MM.1S (cell line): ENCODE data around the gene TAF1D.
A peak's percentile ranks its signal among the peaks of the same experiment; 100 is the strongest.

Experiments
- DNase-seq: peaks from one replicate; pipeline ENCODE4 v3.0.0-alpha.2; 2015
- H2AFZ ChIP-seq: fragments of 300-600 bp; sonication (generic); 2 replicates; pipeline ENCODE4 v1.6.0; 2016; ENCODE audit warnings: antibody characterized with exemption, low read length
- H3F3A ChIP-seq: fragments of 300-600 bp; sonication (generic); 2 replicates; pipeline ENCODE4 v1.6.1; 2016; ENCODE audit warnings: mild to moderate bottlenecking, antibody characterized with exemption, low read length, moderate library complexity, mixed read lengths; ENCODE audit not compliant: insufficient read depth
- H3K27ac ChIP-seq: fragments of 300-600 bp; sonication (generic); 2 replicates; pipeline ENCODE4 v1.5.1; 2016; ENCODE audit warnings: mild to moderate bottlenecking, low read length
- H3K27me3 ChIP-seq: fragments of 300-600 bp; sonication (generic); replicated peaks from 2 replicates; pipeline ENCODE4 v1.6.0; 2016; ENCODE audit warnings: low read length; ENCODE audit not compliant: insufficient read depth
- H3K36me3 ChIP-seq: fragments of 300-600 bp; sonication (generic); replicated peaks from 2 replicates; pipeline ENCODE4 v1.6.1; 2016; ENCODE audit warnings: mild to moderate bottlenecking, low read length, mixed read lengths; ENCODE audit not compliant: insufficient read depth
- H3K4me1 ChIP-seq: fragments of 300-600 bp; sonication (generic); 2 replicates; pipeline ENCODE4 v1.6.1; 2016; ENCODE audit warnings: low read length, mixed read lengths
- H3K4me2 ChIP-seq: fragments of 300-600 bp; sonication (generic); 2 replicates; pipeline ENCODE4 v1.6.0; 2016; ENCODE audit warnings: low read depth, low read length
- H3K4me3 ChIP-seq: fragments of 300-600 bp; sonication (generic); 2 replicates; pipeline ENCODE4 v1.5.1; 2016; ENCODE audit warnings: low read length, mixed read lengths
- H3K79me2 ChIP-seq: fragments of 300-600 bp; sonication (generic); 2 replicates; pipeline ENCODE4 v1.6.1; 2016; ENCODE audit warnings: mixed run types, low read length, mixed read lengths
- H3K9ac ChIP-seq: fragments of 300-600 bp; sonication (generic); 2 replicates; pipeline ENCODE4 v1.6.1; 2016; ENCODE audit warnings: low read length, mixed read lengths
- H3K9me2 ChIP-seq: fragments of 300-600 bp; sonication (generic); replicated peaks from 2 replicates; pipeline ENCODE4 v1.6.1; 2016; ENCODE audit warnings: mild to moderate bottlenecking, low read length, mixed read lengths; ENCODE audit not compliant: insufficient read depth
- H3K9me3 ChIP-seq: fragments of 300-600 bp; sonication (generic); replicated peaks from 2 replicates; pipeline ENCODE4 v1.6.1; 2016; ENCODE audit warnings: mild to moderate bottlenecking, low read length, mixed read lengths; ENCODE audit not compliant: insufficient read depth
- H4K20me1 ChIP-seq: fragments of 300-600 bp; sonication (generic); 2 replicates; pipeline ENCODE4 v1.6.1; 2016; ENCODE audit warnings: mild to moderate bottlenecking, low read length, moderate library complexity, mixed read lengths; ENCODE audit not compliant: insufficient read depth
- EZH2 ChIP-seq: fragments of 300-600 bp; sonication (generic); optimal IDR thresholded peaks from 2 replicates; pipeline ENCODE3; 2017; ENCODE audit warnings: low read depth, mild to moderate bottlenecking, antibody characterized with exemption, low read length, mixed read lengths
- EZH2phosphoT487 ChIP-seq: fragments of 300-600 bp; sonication (generic); IDR thresholded peaks from 2 replicates; pipeline ENCODE4 v1.6.1; 2018; ENCODE audit warnings: antibody characterized with exemption, low read length
- TF ChIP-seq, protein P1 (sequence below): fragments of 300-600 bp; sonication (generic); IDR thresholded peaks from 2 replicates; pipeline ENCODE4 v1.5.1; 2016; ENCODE audit warnings: antibody characterized with exemption, low read length, mixed read lengths

The TAF1D gene, protein sequence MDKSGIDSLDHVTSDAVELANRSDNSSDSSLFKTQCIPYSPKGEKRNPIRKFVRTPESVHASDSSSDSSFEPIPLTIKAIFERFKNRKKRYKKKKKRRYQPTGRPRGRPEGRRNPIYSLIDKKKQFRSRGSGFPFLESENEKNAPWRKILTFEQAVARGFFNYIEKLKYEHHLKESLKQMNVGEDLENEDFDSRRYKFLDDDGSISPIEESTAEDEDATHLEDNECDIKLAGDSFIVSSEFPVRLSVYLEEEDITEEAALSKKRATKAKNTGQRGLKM

DNA sequence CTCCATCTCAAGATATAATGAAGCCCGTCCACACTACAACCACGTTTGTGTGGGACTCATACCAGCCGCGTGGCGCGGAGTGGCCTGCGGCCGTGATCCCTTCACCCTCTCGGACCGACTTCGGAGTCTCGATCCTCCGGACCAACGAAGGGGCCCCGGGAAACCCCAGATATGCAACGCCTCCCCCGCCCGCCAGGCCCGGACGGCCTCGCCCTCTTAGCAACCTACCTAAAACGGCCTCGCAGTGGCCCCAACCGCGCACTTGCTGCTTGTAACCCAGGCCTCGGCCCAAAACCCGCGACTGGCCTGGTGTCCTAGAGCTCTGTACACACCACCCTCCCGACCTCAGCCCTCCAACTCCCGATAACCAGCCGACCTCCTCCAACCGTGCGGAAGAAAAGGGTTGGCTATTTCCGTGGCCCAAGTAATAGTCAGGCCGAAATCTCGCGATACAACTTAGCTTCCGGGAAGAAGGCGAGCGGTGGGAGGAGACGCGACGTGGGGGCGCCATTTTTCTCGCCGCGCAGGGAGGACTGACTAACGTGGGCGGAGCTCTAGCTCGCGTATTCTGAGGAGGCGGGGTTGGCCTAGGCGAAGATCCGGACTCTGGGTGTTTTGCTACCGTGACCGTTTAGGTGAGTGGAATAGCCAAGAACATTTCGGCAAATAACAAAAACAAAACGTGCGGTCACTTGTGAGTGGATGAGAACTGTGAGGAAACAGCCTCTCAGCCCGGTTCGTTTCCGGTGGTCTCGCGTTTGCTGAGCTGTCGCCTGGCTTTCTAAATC, at the start of gene TAF1D, which contains the start of gene C11orf54:
Gene TAF1D (minus strand): TSS at position 402 of the 788 bp plus-strand sequence. CDS start 2,191 bp downstream, outside the sequence.
Gene C11orf54 (plus strand): TSS at position 579 of the 788 bp plus-strand sequence. CDS start 5,722 bp downstream, outside the sequence.
- Histone ChIP-seq H2AFZ (peak within 1 kb of the TSS; percentile 78), H3K9ac (peak within 1 kb of the TSS; percentile 99), H3K4me3 (peak within 1 kb of the TSS; percentile 96), H3K4me1 (peaks cover 20% of the 10 kb centered on the region), H3F3A (peaks cover 55% of the 10 kb centered on the region), H3K9me2 (no peaks in the 10 kb centered on the region), H3K79me2 (peaks cover 70% of the 10 kb centered on the region), H3K36me3 (peaks cover 20% of the 10 kb centered on the region; the same call in 1 of the 2 replicates), H3K4me2 (peak within 1 kb of the TSS; percentile 88), H3K9me3 (no peaks in the 10 kb centered on the region), H3K27me3 (no peaks in the 10 kb centered on the region), H3K27ac (peak within 1 kb of the TSS; percentile 92), H4K20me1 (peaks cover 32% of the 10 kb centered on the region; the same call in 1 of the 2 replicates)
- TF ChIP-seq EZH2 (no peak), EZH2phosphoT487 (no peak)
- TF ChIP-seq, protein P1, sequence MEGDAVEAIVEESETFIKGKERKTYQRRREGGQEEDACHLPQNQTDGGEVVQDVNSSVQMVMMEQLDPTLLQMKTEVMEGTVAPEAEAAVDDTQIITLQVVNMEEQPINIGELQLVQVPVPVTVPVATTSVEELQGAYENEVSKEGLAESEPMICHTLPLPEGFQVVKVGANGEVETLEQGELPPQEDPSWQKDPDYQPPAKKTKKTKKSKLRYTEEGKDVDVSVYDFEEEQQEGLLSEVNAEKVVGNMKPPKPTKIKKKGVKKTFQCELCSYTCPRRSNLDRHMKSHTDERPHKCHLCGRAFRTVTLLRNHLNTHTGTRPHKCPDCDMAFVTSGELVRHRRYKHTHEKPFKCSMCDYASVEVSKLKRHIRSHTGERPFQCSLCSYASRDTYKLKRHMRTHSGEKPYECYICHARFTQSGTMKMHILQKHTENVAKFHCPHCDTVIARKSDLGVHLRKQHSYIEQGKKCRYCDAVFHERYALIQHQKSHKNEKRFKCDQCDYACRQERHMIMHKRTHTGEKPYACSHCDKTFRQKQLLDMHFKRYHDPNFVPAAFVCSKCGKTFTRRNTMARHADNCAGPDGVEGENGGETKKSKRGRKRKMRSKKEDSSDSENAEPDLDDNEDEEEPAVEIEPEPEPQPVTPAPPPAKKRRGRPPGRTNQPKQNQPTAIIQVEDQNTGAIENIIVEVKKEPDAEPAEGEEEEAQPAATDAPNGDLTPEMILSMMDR, result no peak
- peak; percentile 99 for DNase-seq

GRCh38 chr11:93784935-93785360, 43.7 kb upstream of the TAF1D start:
- no peak for DNase-seq
- Histone ChIP-seq H2AFZ (peak overlapping the region; percentile 97), H3K36me3 (peaks cover 4% of the 10 kb centered on the region; the same call in 1 of the 2 replicates), H3K4me3 (peak overlapping the region; percentile 100), H3F3A (peaks cover 11% of the 10 kb centered on the region; the same call in 1 of the 2 replicates), H4K20me1 (peaks cover 5% of the 10 kb centered on the region; the same call in 1 of the 2 replicates), H3K9me3 (no peaks in the 10 kb centered on the region), H3K4me1 (peaks cover 10% of the 10 kb centered on the region), H3K27me3 (no peaks in the 10 kb centered on the region), H3K4me2 (peak overlapping the region; percentile 82), H3K9me2 (no peaks in the 10 kb centered on the region), H3K79me2 (peaks cover 62% of the 10 kb centered on the region), H3K27ac (peak overlapping the region; percentile 96), H3K9ac (peak overlapping the region; percentile 100)
- TF ChIP-seq EZH2phosphoT487, result no peak
- no peak for TF ChIP-seq EZH2
- TF ChIP-seq, protein P1, result no peak

DNA sequence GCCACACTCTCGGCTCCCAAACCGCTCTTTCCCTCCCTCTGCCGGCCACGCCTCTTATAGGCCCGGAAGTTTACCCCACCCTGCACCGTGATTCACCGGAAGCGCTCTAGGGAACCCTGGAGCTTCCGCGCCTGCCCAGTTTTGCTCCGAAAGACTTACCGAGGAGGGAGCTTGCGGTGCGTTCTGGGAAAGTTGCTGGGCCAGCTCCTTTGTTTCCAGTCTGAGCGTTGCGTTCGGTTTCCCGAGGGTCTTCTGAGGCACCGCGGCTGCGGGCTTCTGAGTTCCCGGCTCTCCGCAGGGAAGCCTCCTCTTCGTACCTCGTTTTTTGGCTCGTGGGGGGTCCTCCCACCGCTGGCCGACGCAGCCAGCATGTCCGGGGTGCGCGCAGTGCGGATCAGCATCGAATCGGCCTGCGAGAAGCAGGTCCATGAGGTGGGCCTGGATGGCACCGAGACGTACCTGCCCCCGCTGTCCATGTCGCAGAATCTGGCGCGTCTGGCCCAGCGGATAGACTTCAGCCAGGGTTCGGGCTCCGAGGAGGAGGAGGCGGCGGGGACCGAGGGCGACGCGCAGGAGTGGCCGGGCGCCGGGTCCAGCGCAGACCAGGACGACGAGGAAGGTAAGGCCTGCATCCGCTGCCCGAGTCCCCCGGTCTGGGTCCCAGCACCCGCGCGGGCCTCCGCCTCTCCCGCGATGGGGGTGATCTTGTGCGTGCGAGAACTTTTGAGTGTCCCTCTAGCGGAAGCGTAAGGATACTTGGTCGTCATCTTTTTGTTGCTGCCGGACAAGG, 43.0 kb upstream of the TAF1D start, which contains the start of gene MED17:
Gene MED17 (plus strand): TSS at position 138 of the 790 bp plus-strand sequence. CDS start 232 bp downstream, at position 370.
- no peaks in the 10 kb centered on the region for H3K9me2 ChIP-seq
- H3K4me1 ChIP-seq, result peaks cover 10% of the 10 kb centered on the region
- H3K4me3 ChIP-seq, result peak within 1 kb of the TSS; percentile 100
- H3K27me3 ChIP-seq, result no peaks in the 10 kb centered on the region
- TF ChIP-seq, protein P1, result peak; percentile 44
- TF ChIP-seq EZH2 (no peak), EZH2phosphoT487 (no peak)
- peaks cover 5% of the 10 kb centered on the region; the same call in 1 of the 2 replicates for H4K20me1 ChIP-seq
- peaks cover 55% of the 10 kb centered on the region for H3K79me2 ChIP-seq
- H3K9me3 ChIP-seq, result no peaks in the 10 kb centered on the region
- H2AFZ ChIP-seq, result peak within 1 kb of the TSS; percentile 97
- peak; percentile 94 for DNase-seq
- H3K36me3 ChIP-seq, result peaks cover 4% of the 10 kb centered on the region; the same call in 1 of the 2 replicates
- H3K4me2 ChIP-seq, result peak within 1 kb of the TSS; percentile 82
- H3F3A ChIP-seq, result peaks cover 11% of the 10 kb centered on the region; the same call in 1 of the 2 replicates
- peak within 1 kb of the TSS; percentile 96 for H3K27ac ChIP-seq
- peak within 1 kb of the TSS; percentile 100 for H3K9ac ChIP-seq
